A549 (cell line): ENCODE measurements around the gene C6.

ENCODE experiments used
- BCL3 ChIP-seq: fragments of >200 bp; sonication (Bioruptor Twin); formaldehyde crosslinking; IDR thresholded peaks from 3 replicates; pipeline ENCODE4 v1.6.1; 2016
- CHD2 ChIP-seq: fragments of 150-350 bp; IDR thresholded peaks from 2 replicates; pipeline ENCODE4 v1.6.1; 2014; ENCODE audit warnings: low read length; ENCODE audit not compliant: partially characterized antibody
- CTCF ChIP-seq: fragments of >200 bp; sonication (Bioruptor Twin); formaldehyde crosslinking; IDR thresholded peaks from 3 replicates; pipeline ENCODE4 v1.5.1; 2016
- E2F6 ChIP-seq: IDR thresholded peaks from 2 replicates; pipeline ENCODE4 v1.6.1; 2012; ENCODE audit warnings: low read depth, borderline replicate concordance
- EP300 ChIP-seq, 2 experiments: fragments of >200 bp; sonication (Bioruptor Twin); formaldehyde crosslinking; IDR thresholded peaks; 2 replicates in 1 of 2; 3 replicates in 1 of 2; pipeline ENCODE4 v1.6.1; 2016 to 2017
- GATA3 ChIP-seq: IDR thresholded peaks from 2 replicates; pipeline ENCODE4 v1.6.1; 2012; ENCODE audit warnings: borderline replicate concordance
- HOXB13 ChIP-seq: fragments of 250-450 bp; sonication (Bioruptor Pico); IDR thresholded peaks from 2 replicates; pipeline ENCODE4 v1.5.0; 2020; ENCODE audit warnings: low read depth, mild to moderate bottlenecking, moderate library complexity
- KDM5A ChIP-seq: fragments of 200-600 bp; sonication (generic); IDR thresholded peaks from 2 replicates; pipeline ENCODE4 v1.6.1; 2016; ENCODE audit warnings: antibody characterized with exemption, mild to moderate bottlenecking
- MAZ ChIP-seq: fragments of 150-350 bp; IDR thresholded peaks from 2 replicates; pipeline ENCODE4 v1.6.1; 2014; ENCODE audit warnings: antibody characterized with exemption, low read depth, low read length, borderline replicate concordance
- MYC ChIP-seq: IDR thresholded peaks from 2 replicates; pipeline ENCODE4 v1.6.1; 2012; ENCODE audit warnings: mild to moderate bottlenecking, inconsistent platforms, low read length, improper control_type of control experiment, borderline replicate concordance
- NR3C1 ChIP-seq: fragments of >200 bp; sonication (Bioruptor Twin); formaldehyde crosslinking; IDR thresholded peaks from 3 replicates; pipeline ENCODE4 v1.6.1; 2017
- POLR2A ChIP-seq: IDR thresholded peaks from 2 replicates; pipeline ENCODE4 v1.6.1; 2012; ENCODE audit warnings: mild to moderate bottlenecking, low read length
- REST ChIP-seq: fragments of 200-600 bp; sonication (generic); IDR thresholded peaks from 2 replicates; pipeline ENCODE4 v1.6.1; 2016; ENCODE audit warnings: antibody characterized with exemption, mild to moderate bottlenecking, moderate library complexity
- RFX5 ChIP-seq: fragments of 450-650 bp; IDR thresholded peaks from 2 replicates; pipeline ENCODE4 v1.7.1; 2014; ENCODE audit warnings: antibody characterized with exemption, mild to moderate bottlenecking, moderate library complexity

- TF ChIP-seq NR3C1 (no peak), CTCF (no peak), MYC (no peak), RFX5 (no peak), KDM5A (no peak), EP300 (IDR thresholded peaks at IDR 0.05) (no peak), BCL3 (no peak), GATA3 (no peak), MAZ (no peak), HOXB13 (no peak), E2F6 (no peak), REST (no peak), POLR2A (no peak), CHD2 (no peak)
Measured at GRCh38 chr5:41093803-41094202, 119.5 kb downstream of the C6 start.
